OCI-LY1 (cell line): ENCODE measurements around the gene WAS.
"Not testable (repeated sequence)": the region's sequence is repeated elsewhere in the genome, so short reads cannot be mapped to it uniquely, and the experiment has no call there.

Experiments
- EZH2 ChIP-seq: fragments of 200-600 bp; sonication (generic), shearing (Covaris generic); IDR thresholded peaks from 2 replicates; pipeline ENCODE4 v1.8.0; 2017; ENCODE audit warnings: borderline replicate concordance, mixed run types, mild to moderate bottlenecking, antibody characterized with exemption, low read length, moderate library complexity, mixed read lengths
- TF ChIP-seq, protein P1 (sequence below): fragments of 200-600 bp; sonication (generic), shearing (Covaris generic); IDR thresholded peaks from 2 replicates; pipeline ENCODE4 v1.5.1; 2017; ENCODE audit warnings: mild to moderate bottlenecking, antibody characterized with exemption, low read length, moderate library complexity, mixed read lengths

- TF ChIP-seq, protein P1, sequence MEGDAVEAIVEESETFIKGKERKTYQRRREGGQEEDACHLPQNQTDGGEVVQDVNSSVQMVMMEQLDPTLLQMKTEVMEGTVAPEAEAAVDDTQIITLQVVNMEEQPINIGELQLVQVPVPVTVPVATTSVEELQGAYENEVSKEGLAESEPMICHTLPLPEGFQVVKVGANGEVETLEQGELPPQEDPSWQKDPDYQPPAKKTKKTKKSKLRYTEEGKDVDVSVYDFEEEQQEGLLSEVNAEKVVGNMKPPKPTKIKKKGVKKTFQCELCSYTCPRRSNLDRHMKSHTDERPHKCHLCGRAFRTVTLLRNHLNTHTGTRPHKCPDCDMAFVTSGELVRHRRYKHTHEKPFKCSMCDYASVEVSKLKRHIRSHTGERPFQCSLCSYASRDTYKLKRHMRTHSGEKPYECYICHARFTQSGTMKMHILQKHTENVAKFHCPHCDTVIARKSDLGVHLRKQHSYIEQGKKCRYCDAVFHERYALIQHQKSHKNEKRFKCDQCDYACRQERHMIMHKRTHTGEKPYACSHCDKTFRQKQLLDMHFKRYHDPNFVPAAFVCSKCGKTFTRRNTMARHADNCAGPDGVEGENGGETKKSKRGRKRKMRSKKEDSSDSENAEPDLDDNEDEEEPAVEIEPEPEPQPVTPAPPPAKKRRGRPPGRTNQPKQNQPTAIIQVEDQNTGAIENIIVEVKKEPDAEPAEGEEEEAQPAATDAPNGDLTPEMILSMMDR, result not testable (repeated sequence)
- not testable (repeated sequence) for TF ChIP-seq EZH2
Measured at GRCh38 chrX:48691746-48692145, 8.1 kb downstream of the WAS start.
